Measurements from ENCODE around the gene PLA2G4C. TPM values are rescaled to one million over a fixed set of nuclear protein-coding genes. Genes with fewer than 3 reads are reported as not detected.

Gene PLA2G4C
- total and polyA plus RNA-seq, 10 donors = 17.0 to 62.5 (median 34.3) TPM

- Histone ChIP-seq H3K27me3 (replicated peaks in 1 of 7) (no peaks in the 10 kb centered on the region), H3K4me1 (peaks cover 0 to 10% (median 3%) of the 10 kb centered on the region in 6 donors), H3K27ac (no peak overlapping the region), H3K9me3 (peaks cover 0 to 5% (median 0%) of the 10 kb centered on the region in 8 donors), H3K36me3 (peaks cover 3 to 100% (median 49%) of the 10 kb centered on the region in 6 donors), H3K4me3 (no peak overlapping the region)
- TF ChIP-seq CTCF (IDR thresholded peaks at IDR 0.05 in 8 of 11, conservative IDR thresholded peaks at IDR 0.05 in 3 of 11) (no peak), POLR2AphosphoS5 (IDR thresholded peaks at IDR 0.05) (no peak), POLR2A (IDR thresholded peaks at IDR 0.05) (no peak)
- intact Hi-C loops (cut with DNase I; ENCODE audit: low total_unique reads) = no loop called here
- WGBS, 5 donors = 94 to 99% (median 96%) methylated on average over 6 of the region's 6 CpGs
- DNase-seq = no peak
Observed at GRCh38 chr19:48127561-48127960, 16.9 kb upstream of the PLA2G4C start.

- H3K36me3 ChIP-seq = peaks cover 0 to 100% (median 32%) of the 10 kb centered on the region in 6 donors
- 81 to 84% (median 82%) methylated on average over 12 of the region's 12 CpGs for WGBS, 5 donors
- no peak for TF ChIP-seq POLR2AphosphoS5 (IDR thresholded peaks at IDR 0.05)
- TF ChIP-seq POLR2A (IDR thresholded peaks at IDR 0.05) = no peak
- TF ChIP-seq CTCF (IDR thresholded peaks at IDR 0.05 in 8 of 11, conservative IDR thresholded peaks at IDR 0.05 in 3 of 11) = no peak
- no peaks in the 10 kb centered on the region for H3K27me3 ChIP-seq (replicated peaks in 1 of 7)
- peaks cover 0 to 12% (median 0%) of the 10 kb centered on the region in 8 donors for H3K9me3 ChIP-seq
- intact Hi-C loops (cut with DNase I; ENCODE audit: low total_unique reads) = no loop called here
- H3K27ac ChIP-seq = no peak overlapping the region
- H3K4me3 ChIP-seq = no peak overlapping the region
- no peak for DNase-seq
- H3K4me1 ChIP-seq = peaks cover 0 to 23% (median 15%) of the 10 kb centered on the region in 6 donors
Observed at GRCh38 chr19:48123907-48124651, 13.5 kb upstream of the PLA2G4C start.

GRCh38 chr19:48122421-48122820, 11.8 kb upstream of the PLA2G4C start:
- H3K4me1 ChIP-seq = peaks cover 5 to 31% (median 21%) of the 10 kb centered on the region in 6 donors
- H3K36me3 ChIP-seq = peaks cover 0 to 100% (median 21%) of the 10 kb centered on the region in 6 donors
- no peak for DNase-seq
- 60 to 72% (median 66%) methylated on average over 14 of the region's 14 CpGs for WGBS, 5 donors
- H3K27ac ChIP-seq = peak overlapping the region in 7 of 8 donors; percentile 4 to 71 (median 51)
- no peak for TF ChIP-seq CTCF (IDR thresholded peaks at IDR 0.05 in 8 of 11, conservative IDR thresholded peaks at IDR 0.05 in 3 of 11)
- TF ChIP-seq POLR2AphosphoS5 (IDR thresholded peaks at IDR 0.05) = no peak
- TF ChIP-seq POLR2A (IDR thresholded peaks at IDR 0.05) = no peak
- no peaks in the 10 kb centered on the region for H3K27me3 ChIP-seq (replicated peaks in 1 of 7)
- no peak overlapping the region for H3K4me3 ChIP-seq
- intact Hi-C loops (cut with DNase I; ENCODE audit: low total_unique reads) = no loop called here
- H3K9me3 ChIP-seq = peaks cover 0 to 7% (median 0%) of the 10 kb centered on the region in 8 donors

- DNase-seq = peak; percentile 78
- peaks cover 0 to 100% (median 16%) of the 10 kb centered on the region in 6 donors for H3K36me3 ChIP-seq
- H3K4me1 ChIP-seq = peaks cover 5 to 34% (median 23%) of the 10 kb centered on the region in 6 donors
- peak overlapping the region in 7 of 8 donors; percentile 4 to 71 (median 51) for H3K27ac ChIP-seq
- TF ChIP-seq POLR2A (IDR thresholded peaks at IDR 0.05) = no peak
- TF ChIP-seq CTCF (IDR thresholded peaks at IDR 0.05 in 8 of 11, conservative IDR thresholded peaks at IDR 0.05 in 3 of 11) = no peak
- peak in 2 of 3 donors; percentile 70 to 74 for TF ChIP-seq POLR2AphosphoS5 (IDR thresholded peaks at IDR 0.05)
- H3K4me3 ChIP-seq = no peak overlapping the region
- WGBS, 5 donors = 17 to 28% (median 20%) methylated on average over 10 of the region's 10 CpGs
- H3K9me3 ChIP-seq = peaks cover 0 to 7% (median 0%) of the 10 kb centered on the region in 8 donors
- no peaks in the 10 kb centered on the region for H3K27me3 ChIP-seq (replicated peaks in 1 of 7)
- intact Hi-C loops (cut with DNase I; ENCODE audit: low total_unique reads) = no loop called here
Observed at GRCh38 chr19:48121909-48122371, 11.3 kb upstream of the PLA2G4C start.

All from spleen (tissue), 11 donors.